Measurements from ENCODE around the gene ST7.

ST7 gene

DNA sequence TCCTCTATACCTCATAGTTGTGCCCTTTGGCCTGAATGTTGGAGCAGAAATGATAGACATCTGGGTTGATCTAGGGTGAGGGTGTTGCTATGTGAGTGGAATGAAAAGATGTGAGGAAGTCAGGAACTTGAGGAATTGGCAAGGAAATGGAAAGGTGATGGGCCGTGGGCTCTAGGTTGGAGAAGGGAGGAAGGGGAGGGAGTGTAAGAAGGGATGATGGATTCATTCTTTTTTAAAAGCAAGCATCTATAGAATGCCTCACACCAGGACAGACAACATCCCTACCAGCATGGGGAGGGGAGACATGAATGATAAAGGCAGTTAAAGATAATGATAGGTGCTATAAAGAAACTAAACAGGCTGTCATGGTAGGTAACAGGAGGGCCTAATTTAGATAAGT is 201.4 kb downstream of the ST7 start:
- H3K9ac ChIP-seq (ENCODE audit: low read length): no peak overlapping the region
- H3K9me3 ChIP-seq (ENCODE audit: control insufficient read depth, low read depth, low read length): no peaks in the 10 kb centered on the region
- H3K4me3 ChIP-seq (ENCODE audit: low read length): no peak overlapping the region
- H3K27ac ChIP-seq (ENCODE audit: low read length): no peak overlapping the region
- H3K36me3 ChIP-seq (ENCODE audit: control insufficient read depth, low read depth, low read length): no peaks in the 10 kb centered on the region
- no peaks in the 10 kb centered on the region for H3K27me3 ChIP-seq (ENCODE audit: control insufficient read depth, insufficient read depth, low read length)
- peaks cover 8% of the 10 kb centered on the region for H3K4me1 ChIP-seq (ENCODE audit: control insufficient read depth, low read depth, low read length)

DNA sequence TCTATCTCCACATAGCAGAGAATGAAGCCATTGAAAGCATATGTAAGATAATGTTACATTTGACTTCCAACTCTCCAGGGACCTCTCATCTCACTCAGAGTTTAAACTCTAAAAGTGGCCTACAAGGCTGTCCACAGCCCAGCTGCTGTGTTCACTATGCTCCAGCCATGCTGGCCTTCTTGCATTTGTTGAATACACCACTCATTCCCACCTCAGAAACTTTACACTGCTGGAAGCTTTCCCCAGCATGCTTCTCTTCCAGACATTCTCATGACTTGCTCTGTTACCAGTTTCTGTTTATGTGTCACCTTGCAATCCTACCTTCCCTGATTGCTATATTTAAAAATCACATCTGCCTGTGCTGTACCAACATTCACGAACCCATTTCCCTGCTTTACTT is 202.4 kb downstream of the ST7 start:
- H3K27ac ChIP-seq (ENCODE audit: low read length): no peak overlapping the region
- H3K4me1 ChIP-seq (ENCODE audit: control insufficient read depth, low read depth, low read length): peaks cover 8% of the 10 kb centered on the region
- no peak overlapping the region for H3K9ac ChIP-seq (ENCODE audit: low read length)
- no peaks in the 10 kb centered on the region for H3K9me3 ChIP-seq (ENCODE audit: control insufficient read depth, low read depth, low read length)
- no peaks in the 10 kb centered on the region for H3K36me3 ChIP-seq (ENCODE audit: control insufficient read depth, low read depth, low read length)
- H3K27me3 ChIP-seq (ENCODE audit: control insufficient read depth, insufficient read depth, low read length): no peaks in the 10 kb centered on the region
- H3K4me3 ChIP-seq (ENCODE audit: low read length): no peak overlapping the region

DNA sequence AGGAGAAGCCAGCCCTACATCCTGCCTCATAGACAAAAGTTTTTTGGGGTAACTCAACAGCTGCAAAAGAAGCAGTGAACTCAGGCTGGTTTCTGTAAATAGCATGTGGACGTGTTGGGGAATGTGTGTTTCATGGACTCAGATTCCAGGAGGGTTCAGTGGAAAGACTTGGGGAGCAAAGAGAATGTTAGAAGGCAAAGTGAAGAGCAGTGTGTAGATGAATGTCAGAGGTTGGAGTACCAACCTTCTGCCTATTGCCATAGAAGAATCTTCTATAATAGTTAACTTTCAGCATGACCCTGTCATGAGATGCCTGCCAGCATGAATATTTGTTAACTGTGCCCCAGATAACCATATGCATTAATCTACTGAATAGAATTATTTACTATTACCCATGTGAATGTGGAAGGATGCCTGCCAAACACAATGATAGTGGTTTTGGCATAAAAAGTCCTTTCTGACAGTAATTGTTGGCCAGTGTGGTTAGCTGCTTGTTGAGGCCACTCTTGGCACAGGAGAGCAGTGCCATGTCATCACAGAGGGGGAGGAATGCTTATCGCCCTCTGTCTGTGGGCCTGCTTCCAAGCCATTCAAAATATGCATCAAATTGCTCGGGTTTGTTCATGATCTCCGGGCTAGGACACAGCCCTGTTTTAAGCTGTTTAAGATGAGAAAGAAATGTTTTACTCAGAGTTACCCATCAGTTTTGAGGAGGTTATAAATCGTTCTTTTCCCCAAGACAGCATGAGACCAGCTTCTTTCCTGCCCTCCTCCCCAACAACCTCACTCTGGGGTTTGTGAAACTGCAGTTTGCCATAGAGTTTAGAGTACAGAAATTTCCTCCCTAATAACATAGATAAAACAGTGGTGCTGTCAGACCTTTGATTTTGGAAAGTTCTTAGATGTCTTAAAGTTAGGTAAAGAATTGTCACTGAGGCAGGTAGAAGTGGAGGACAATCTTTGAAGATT is 204.2 kb downstream of the ST7 start:
- H3K4me3 ChIP-seq (ENCODE audit: low read length): no peak overlapping the region
- no peak overlapping the region for H3K9ac ChIP-seq (ENCODE audit: low read length)
- no peaks in the 10 kb centered on the region for H3K27me3 ChIP-seq (ENCODE audit: control insufficient read depth, insufficient read depth, low read length)
- H3K27ac ChIP-seq (ENCODE audit: low read length): no peak overlapping the region
- no peaks in the 10 kb centered on the region for H3K36me3 ChIP-seq (ENCODE audit: control insufficient read depth, low read depth, low read length)
- peaks cover 8% of the 10 kb centered on the region for H3K4me1 ChIP-seq (ENCODE audit: control insufficient read depth, low read depth, low read length)
- no peaks in the 10 kb centered on the region for H3K9me3 ChIP-seq (ENCODE audit: control insufficient read depth, low read depth, low read length)

- H3K27ac ChIP-seq (ENCODE audit: low read length): no peak overlapping the region
- no peak overlapping the region for H3K4me3 ChIP-seq (ENCODE audit: low read length)
- H3K27me3 ChIP-seq (ENCODE audit: control insufficient read depth, insufficient read depth, low read length): no peaks in the 10 kb centered on the region
- no peak overlapping the region for H3K9ac ChIP-seq (ENCODE audit: low read length)
- no peaks in the 10 kb centered on the region for H3K36me3 ChIP-seq (ENCODE audit: control insufficient read depth, low read depth, low read length)
- H3K9me3 ChIP-seq (ENCODE audit: control insufficient read depth, low read depth, low read length): no peaks in the 10 kb centered on the region
- peaks cover 8% of the 10 kb centered on the region for H3K4me1 ChIP-seq (ENCODE audit: control insufficient read depth, low read depth, low read length)
Observed at GRCh38 chr7:117158941-117159697, 205.8 kb downstream of the ST7 start.

DNA sequence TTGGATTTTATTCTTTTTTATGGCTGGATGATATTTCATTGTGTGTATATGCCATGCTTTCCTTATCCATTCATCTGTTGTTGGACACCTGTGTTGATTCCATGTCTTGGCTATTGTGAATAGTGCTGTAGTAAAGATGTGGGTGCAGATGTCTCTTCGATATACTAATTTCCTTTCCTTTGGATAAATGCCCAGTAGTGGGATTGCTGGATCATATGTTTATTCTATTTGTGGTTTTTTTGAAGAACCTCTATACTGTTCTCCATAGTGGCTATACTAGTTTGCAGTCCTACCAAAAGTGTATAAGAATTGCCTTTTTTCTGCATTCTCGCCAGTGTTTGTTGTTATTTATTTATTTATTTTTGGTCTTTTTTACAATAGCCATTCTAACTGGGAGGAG is 209.8 kb downstream of the ST7 start:
- Histone ChIP-seq H3K9me3 (ENCODE audit: control insufficient read depth, low read depth, low read length) (no peaks in the 10 kb centered on the region), H3K4me1 (ENCODE audit: control insufficient read depth, low read depth, low read length) (no peaks in the 10 kb centered on the region), H3K36me3 (ENCODE audit: control insufficient read depth, low read depth, low read length) (no peaks in the 10 kb centered on the region)

GRCh38 chr7:117164620-117165019 is 211.3 kb downstream of the ST7 start:
- Histone ChIP-seq H3K9ac (ENCODE audit: low read length) (no peak overlapping the region), H3K9me3 (ENCODE audit: control insufficient read depth, low read depth, low read length) (no peaks in the 10 kb centered on the region), H3K27me3 (ENCODE audit: control insufficient read depth, insufficient read depth, low read length) (no peaks in the 10 kb centered on the region), H3K27ac (ENCODE audit: low read length) (no peak overlapping the region), H3K4me1 (ENCODE audit: control insufficient read depth, low read depth, low read length) (no peaks in the 10 kb centered on the region), H3K36me3 (ENCODE audit: control insufficient read depth, low read depth, low read length) (no peaks in the 10 kb centered on the region), H3K4me3 (ENCODE audit: low read length) (no peak overlapping the region)

More for the DNA sequence above, 209.8 kb downstream of the ST7 start:
- Histone ChIP-seq H3K9ac (ENCODE audit: low read length) (no peak overlapping the region), H3K27me3 (ENCODE audit: control insufficient read depth, insufficient read depth, low read length) (no peaks in the 10 kb centered on the region), H3K27ac (ENCODE audit: low read length) (no peak overlapping the region), H3K4me3 (ENCODE audit: low read length) (no peak overlapping the region)

DNA sequence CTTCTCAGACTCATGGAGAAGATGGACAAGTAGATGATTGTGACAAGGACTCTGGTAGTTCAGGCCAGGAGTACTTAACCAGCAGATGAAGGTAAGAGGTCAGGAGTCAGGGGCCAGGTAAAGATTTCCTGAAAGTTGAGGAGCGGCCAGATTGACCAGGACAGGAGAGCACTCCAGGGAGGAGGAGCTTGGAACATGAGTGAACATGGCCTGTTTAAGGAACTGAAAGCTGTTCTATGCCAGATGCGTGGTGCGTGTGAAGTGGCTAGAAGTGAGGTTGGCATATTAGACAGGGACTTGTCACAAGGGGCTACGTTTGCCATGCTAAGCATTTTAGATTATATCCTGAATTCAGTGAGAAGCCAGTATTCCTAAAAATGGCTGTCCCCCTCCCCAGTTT is 212.4 kb downstream of the ST7 start:
- Histone ChIP-seq H3K27me3 (ENCODE audit: control insufficient read depth, insufficient read depth, low read length) (no peaks in the 10 kb centered on the region), H3K4me3 (ENCODE audit: low read length) (no peak overlapping the region), H3K36me3 (ENCODE audit: control insufficient read depth, low read depth, low read length) (no peaks in the 10 kb centered on the region), H3K27ac (ENCODE audit: low read length) (no peak overlapping the region), H3K9me3 (ENCODE audit: control insufficient read depth, low read depth, low read length) (no peaks in the 10 kb centered on the region), H3K4me1 (ENCODE audit: control insufficient read depth, low read depth, low read length) (no peaks in the 10 kb centered on the region), H3K9ac (ENCODE audit: low read length) (no peak overlapping the region)

GRCh38 chr7:117169907-117170306 is 216.6 kb downstream of the ST7 start:
- H3K36me3 ChIP-seq (ENCODE audit: control insufficient read depth, low read depth, low read length): no peaks in the 10 kb centered on the region
- no peaks in the 10 kb centered on the region for H3K27me3 ChIP-seq (ENCODE audit: control insufficient read depth, insufficient read depth, low read length)
- H3K9me3 ChIP-seq (ENCODE audit: control insufficient read depth, low read depth, low read length): no peaks in the 10 kb centered on the region
- peaks cover 4% of the 10 kb centered on the region for H3K4me1 ChIP-seq (ENCODE audit: control insufficient read depth, low read depth, low read length)
- H3K4me3 ChIP-seq (ENCODE audit: low read length): no peak overlapping the region
- no peak overlapping the region for H3K27ac ChIP-seq (ENCODE audit: low read length)
- H3K9ac ChIP-seq (ENCODE audit: low read length): no peak overlapping the region

DNA sequence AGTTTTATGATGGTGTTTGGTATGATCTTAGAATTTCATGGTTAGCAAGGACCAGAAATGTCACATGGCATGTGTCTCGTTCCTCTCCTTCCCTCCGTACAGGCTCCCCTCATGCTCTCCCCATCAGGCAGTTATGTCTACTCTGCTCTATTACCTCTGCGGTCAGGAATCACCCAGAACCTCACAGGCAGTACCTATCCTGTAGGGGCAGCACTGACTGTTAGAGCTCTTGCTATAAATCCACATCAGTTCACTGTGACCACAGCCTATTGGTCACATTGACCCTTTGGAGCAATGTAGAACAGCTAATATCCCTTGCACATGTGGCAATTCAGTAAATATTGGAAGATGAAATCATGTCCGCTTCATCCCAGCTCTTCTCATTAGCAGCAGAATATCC is 217.8 kb downstream of the ST7 start:
- Histone ChIP-seq H3K9me3 (ENCODE audit: control insufficient read depth, low read depth, low read length) (no peaks in the 10 kb centered on the region), H3K27me3 (ENCODE audit: control insufficient read depth, insufficient read depth, low read length) (no peaks in the 10 kb centered on the region), H3K27ac (ENCODE audit: low read length) (no peak overlapping the region), H3K9ac (ENCODE audit: low read length) (no peak overlapping the region), H3K4me1 (ENCODE audit: control insufficient read depth, low read depth, low read length) (peaks cover 4% of the 10 kb centered on the region), H3K36me3 (ENCODE audit: control insufficient read depth, low read depth, low read length) (no peaks in the 10 kb centered on the region), H3K4me3 (ENCODE audit: low read length) (no peak overlapping the region)

GRCh38 chr7:117172283-117172682 is 219.0 kb downstream of the ST7 start:
- H3K9me3 ChIP-seq (ENCODE audit: control insufficient read depth, low read depth, low read length): no peaks in the 10 kb centered on the region
- H3K4me3 ChIP-seq (ENCODE audit: low read length): no peak overlapping the region
- no peak overlapping the region for H3K27ac ChIP-seq (ENCODE audit: low read length)
- H3K4me1 ChIP-seq (ENCODE audit: control insufficient read depth, low read depth, low read length): peaks cover 4% of the 10 kb centered on the region
- no peaks in the 10 kb centered on the region for H3K36me3 ChIP-seq (ENCODE audit: control insufficient read depth, low read depth, low read length)
- no peaks in the 10 kb centered on the region for H3K27me3 ChIP-seq (ENCODE audit: control insufficient read depth, insufficient read depth, low read length)
- H3K9ac ChIP-seq (ENCODE audit: low read length): no peak overlapping the region

DNA sequence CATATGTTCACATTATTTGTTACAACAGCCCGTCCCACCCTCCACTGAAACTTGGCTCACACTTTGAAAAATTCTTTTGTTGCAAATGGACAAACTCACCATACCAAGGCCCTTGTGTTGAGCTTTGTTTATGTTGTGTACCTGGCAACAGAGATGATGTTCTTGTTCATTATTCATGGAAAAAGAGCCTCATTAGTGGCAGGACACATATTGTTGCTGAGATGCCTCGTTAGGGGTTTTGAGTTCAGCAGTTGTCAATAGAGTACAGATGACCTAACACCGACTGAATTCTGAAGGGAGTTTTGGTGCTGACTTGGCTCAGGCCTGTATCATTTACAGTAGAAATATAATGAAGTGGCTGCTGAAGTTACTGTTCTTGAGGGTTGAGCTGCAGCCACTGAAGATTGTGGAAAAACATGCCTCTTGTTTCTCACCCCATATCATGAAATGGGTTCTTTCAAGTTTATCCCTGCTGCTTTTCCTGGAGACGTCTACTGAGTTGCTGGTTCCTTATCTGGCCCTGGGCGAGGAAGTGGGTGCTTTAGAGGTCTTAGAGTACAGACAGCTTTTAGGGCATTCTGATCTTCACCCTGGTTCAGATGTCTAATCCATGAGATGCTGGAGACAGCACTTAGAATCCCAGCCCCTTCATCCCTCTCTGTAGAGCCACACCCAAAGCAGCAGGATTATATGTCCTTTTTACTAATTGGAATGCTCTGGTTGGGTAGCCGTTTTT is 219.9 kb downstream of the ST7 start:
- Histone ChIP-seq H3K27me3 (ENCODE audit: control insufficient read depth, insufficient read depth, low read length) (no peaks in the 10 kb centered on the region), H3K4me3 (ENCODE audit: low read length) (no peak overlapping the region), H3K4me1 (ENCODE audit: control insufficient read depth, low read depth, low read length) (peaks cover 4% of the 10 kb centered on the region), H3K9ac (ENCODE audit: low read length) (no peak overlapping the region), H3K9me3 (ENCODE audit: control insufficient read depth, low read depth, low read length) (no peaks in the 10 kb centered on the region), H3K27ac (ENCODE audit: low read length) (no peak overlapping the region), H3K36me3 (ENCODE audit: control insufficient read depth, low read depth, low read length) (no peaks in the 10 kb centered on the region)

All from iPS-18a (cell line).